Measurements from ENCODE around the gene SYPL1. TPM values are rescaled to one million over a fixed set of nuclear protein-coding genes. Genes with fewer than 3 reads are reported as not detected.

Gene SYPL1
- total RNA-seq, 1 experiment from 2014 or later, result 78.0 TPM

GRCh38 chr7:106047184-106047583, 64.9 kb downstream of the SYPL1 start:
- H3K9me3 ChIP-seq (ENCODE audit: control insufficient read depth in 1 of 2, insufficient read depth in 1 of 2, low read depth in 1 of 2, low read length in 2 of 2), result no peaks in the 10 kb centered on the region
- H3K4me1 ChIP-seq (ENCODE audit: control insufficient read depth in 1 of 2, insufficient read depth in 2 of 2, low read length in 2 of 2), result peaks cover 0 to 7% of the 10 kb centered on the region in 2 experiments; a peak in 2 of 4 replicates
- ChIA-PET CTCF (interaction anchor here (1.1 to 1.3 kb wide), 2 partner anchors 65 to 107 kb away, joined by 3 to 5 read pairs; partner anchors contain the start of gene SYPL1), POLR2A (no interaction called here), RAD21 (ENCODE audit: low non-redundant PET in 1 of 2, low total read pairs in 2 of 2, uncharacterized antibody in 2 of 2, unreplicated experiment in 2 of 2) (no interaction called here)
- intact Hi-C loops (cut with micrococcal nuclease), result loop anchor here (10.0 kb wide), 1 partner anchor 462 kb away; the partner anchor contains the start of gene EFCAB10
- no peak overlapping the region for H3K4me3 ChIP-seq (replicated peaks in 1 of 2; ENCODE audit: low read depth in 1 of 2, low read length in 2 of 2)
- H3K79me2 ChIP-seq (ENCODE audit: insufficient read depth, low read length), result no peaks in the 10 kb centered on the region
- H3K36me3 ChIP-seq (ENCODE audit: control insufficient read depth in 1 of 2, insufficient read depth in 2 of 2, low read length in 2 of 2), result no peaks in the 10 kb centered on the region
- DNase-seq (ENCODE audit: low read depth, low spot score) (no peak), ATAC-seq (no peak)
- no peaks in the 10 kb centered on the region for H3K27me3 ChIP-seq (ENCODE audit: insufficient read depth, low read length)
- no peaks in the 10 kb centered on the region for H4K20me1 ChIP-seq (ENCODE audit: insufficient read depth)
- no peak overlapping the region for H3K9ac ChIP-seq (ENCODE audit: low read length)
- H3K4me2 ChIP-seq (ENCODE audit: low read length), result no peak overlapping the region
- no TSS peak for BruUV-seq (replicated peaks)
- TF ChIP-seq RAD21 (IDR thresholded peaks at IDR 0.05; ENCODE audit: low read depth), result no peak
- TF ChIP-seq ELF1 (IDR thresholded peaks at IDR 0.05; ENCODE audit: borderline replicate concordance, low read depth), result no peak
- no peak for TF ChIP-seq POLR2A (IDR thresholded peaks at IDR 0.05; ENCODE audit: borderline replicate concordance, extremely low read depth, insufficient read depth, insufficient read length)
- TF ChIP-seq SP1 (IDR thresholded peaks at IDR 0.05; ENCODE audit: low read depth), result no peak
- TF ChIP-seq ATF3 (IDR thresholded peaks at IDR 0.05), result no peak
- no peak for TF ChIP-seq EZH2phosphoT487 (IDR thresholded peaks at IDR 0.05; ENCODE audit: borderline replicate concordance)
- TF ChIP-seq SRF (IDR thresholded peaks at IDR 0.05; ENCODE audit: low read depth), result no peak
- TF ChIP-seq FOSL1 (IDR thresholded peaks at IDR 0.05; ENCODE audit: low read depth), result no peak
- no peak for TF ChIP-seq ZFX (IDR thresholded peaks at IDR 0.05)
- TF ChIP-seq MAX (IDR thresholded peaks at IDR 0.05), result no peak
- TF ChIP-seq TCF7L2 (IDR thresholded peaks at IDR 0.05; ENCODE audit: borderline replicate concordance, extremely low read depth, insufficient read depth, insufficient read length), result no peak
- TF ChIP-seq CTCF (IDR thresholded peaks at IDR 0.05 in 2 of 3, conservative IDR thresholded peaks at IDR 0.05 in 1 of 3; ENCODE audit: borderline replicate concordance in 1 of 3, insufficient read depth in 1 of 3, low read depth in 2 of 3, low read length in 2 of 3), result no peak
- TF ChIP-seq SIN3A (IDR thresholded peaks at IDR 0.05; ENCODE audit: low read depth), result no peak
- TF ChIP-seq REST (IDR thresholded peaks at IDR 0.05; ENCODE audit: low read depth), result no peak
- TF ChIP-seq CBX3 (IDR thresholded peaks at IDR 0.05; ENCODE audit: low read depth), result no peak
- no peak for TF ChIP-seq ZNF274 (IDR thresholded peaks at IDR 0.05; ENCODE audit: low read depth, low read length)
- TF ChIP-seq ZBTB33 (IDR thresholded peaks at IDR 0.05; ENCODE audit: extremely low read depth, insufficient replicate concordance, low read length), result no peak
- no peak for TF ChIP-seq EGR1 (IDR thresholded peaks at IDR 0.05; ENCODE audit: low read depth)
- TF ChIP-seq CEBPB (IDR thresholded peaks at IDR 0.05; ENCODE audit: low read depth), result no peak
- TF ChIP-seq POLR2AphosphoS5 (IDR thresholded peaks at IDR 0.05; ENCODE audit: low read depth, low read length), result no peak
- H3K9me2 ChIP-seq (ENCODE audit: insufficient read depth), result no peaks in the 10 kb centered on the region
- no peak overlapping the region for H3K27ac ChIP-seq (ENCODE audit: low read depth, low read length)
- H2AFZ ChIP-seq (ENCODE audit: low read depth, low read length, poor library complexity, severe bottlenecking), result no peak overlapping the region

Measured in HCT116 (cell line).